WI38 (cell line): ENCODE measurements around the gene ABCA2.
"Not testable (repeated sequence)": the region's sequence is repeated elsewhere in the genome, so short reads cannot be mapped to it uniquely, and the experiment has no call there.

ENCODE experiments used
- H3K4me3 ChIP-seq: 2 replicates; pipeline ENCODE4 v1.5.1; 2011; ENCODE audit warnings: low read depth, mild to moderate bottlenecking, control low read depth, low read length
- TF ChIP-seq, protein P1 (sequence below): IDR thresholded peaks from 2 replicates; pipeline ENCODE4 v1.5.1; 2012; ENCODE audit warnings: low read depth, mild to moderate bottlenecking, control low read depth, low read length

ABCA2 gene

DNA sequence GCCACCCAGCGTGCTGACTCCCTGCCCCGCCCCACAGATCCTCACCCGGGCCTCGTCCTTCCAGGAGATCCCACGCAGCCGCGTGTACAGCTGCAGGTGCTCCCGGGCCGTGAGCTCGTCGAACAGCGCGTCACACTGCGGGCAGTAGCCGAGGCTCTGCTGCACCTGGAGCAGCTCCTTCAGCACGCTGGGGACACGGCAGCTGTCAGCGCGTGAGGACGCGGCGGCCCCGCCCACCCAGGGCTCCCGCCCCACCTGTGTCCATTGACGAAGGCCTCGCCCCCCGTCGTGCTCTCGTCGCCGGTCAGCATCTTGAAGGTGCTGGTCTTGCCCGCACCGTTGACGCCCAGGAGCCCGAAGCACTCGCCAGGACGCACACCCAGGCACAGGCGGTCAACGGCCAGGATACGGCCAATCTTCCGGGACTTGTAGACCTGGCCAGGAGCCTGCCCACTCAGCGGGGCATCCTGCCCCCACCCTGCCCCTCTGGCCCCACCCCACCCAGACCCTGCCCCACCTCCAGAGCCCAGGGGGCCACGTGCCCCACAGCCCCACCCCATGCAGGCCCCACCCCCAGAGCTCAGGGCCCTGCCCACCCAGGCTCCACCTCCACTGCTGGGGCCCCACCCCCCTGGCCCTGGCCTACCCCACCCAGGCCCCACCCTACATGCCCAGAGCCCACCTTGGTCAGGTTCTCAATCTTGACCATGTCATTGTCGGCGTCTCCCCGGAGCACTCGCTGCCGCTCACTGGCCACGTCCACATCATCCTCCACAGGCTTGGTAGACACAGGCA is 17.9 kb downstream of the ABCA2 start:
- TF ChIP-seq, protein P1, sequence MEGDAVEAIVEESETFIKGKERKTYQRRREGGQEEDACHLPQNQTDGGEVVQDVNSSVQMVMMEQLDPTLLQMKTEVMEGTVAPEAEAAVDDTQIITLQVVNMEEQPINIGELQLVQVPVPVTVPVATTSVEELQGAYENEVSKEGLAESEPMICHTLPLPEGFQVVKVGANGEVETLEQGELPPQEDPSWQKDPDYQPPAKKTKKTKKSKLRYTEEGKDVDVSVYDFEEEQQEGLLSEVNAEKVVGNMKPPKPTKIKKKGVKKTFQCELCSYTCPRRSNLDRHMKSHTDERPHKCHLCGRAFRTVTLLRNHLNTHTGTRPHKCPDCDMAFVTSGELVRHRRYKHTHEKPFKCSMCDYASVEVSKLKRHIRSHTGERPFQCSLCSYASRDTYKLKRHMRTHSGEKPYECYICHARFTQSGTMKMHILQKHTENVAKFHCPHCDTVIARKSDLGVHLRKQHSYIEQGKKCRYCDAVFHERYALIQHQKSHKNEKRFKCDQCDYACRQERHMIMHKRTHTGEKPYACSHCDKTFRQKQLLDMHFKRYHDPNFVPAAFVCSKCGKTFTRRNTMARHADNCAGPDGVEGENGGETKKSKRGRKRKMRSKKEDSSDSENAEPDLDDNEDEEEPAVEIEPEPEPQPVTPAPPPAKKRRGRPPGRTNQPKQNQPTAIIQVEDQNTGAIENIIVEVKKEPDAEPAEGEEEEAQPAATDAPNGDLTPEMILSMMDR: no peak
- H3K4me3 ChIP-seq: no peak overlapping the region

DNA sequence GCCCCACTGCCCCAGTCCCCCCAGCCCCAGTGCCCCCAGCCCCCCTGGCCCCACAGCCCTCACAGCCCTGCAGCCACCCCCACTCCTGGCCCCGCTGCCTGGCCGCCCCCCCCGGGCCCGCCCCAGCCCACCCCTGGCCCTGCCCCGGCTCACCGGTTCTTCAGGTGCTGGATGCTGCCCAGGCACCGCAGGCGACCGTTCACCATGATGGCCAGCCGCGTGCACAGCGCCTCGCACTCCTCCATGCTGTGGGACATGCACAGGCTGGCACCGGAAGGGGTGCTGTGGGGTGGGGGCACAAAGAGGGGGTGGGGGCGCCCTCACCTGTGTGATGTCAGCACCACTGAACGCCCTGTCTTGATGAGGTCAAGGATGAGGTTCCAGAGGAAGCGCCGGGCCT is 18.8 kb downstream of the ABCA2 start:
- TF ChIP-seq, protein P1: no peak
- no peak overlapping the region for H3K4me3 ChIP-seq

DNA sequence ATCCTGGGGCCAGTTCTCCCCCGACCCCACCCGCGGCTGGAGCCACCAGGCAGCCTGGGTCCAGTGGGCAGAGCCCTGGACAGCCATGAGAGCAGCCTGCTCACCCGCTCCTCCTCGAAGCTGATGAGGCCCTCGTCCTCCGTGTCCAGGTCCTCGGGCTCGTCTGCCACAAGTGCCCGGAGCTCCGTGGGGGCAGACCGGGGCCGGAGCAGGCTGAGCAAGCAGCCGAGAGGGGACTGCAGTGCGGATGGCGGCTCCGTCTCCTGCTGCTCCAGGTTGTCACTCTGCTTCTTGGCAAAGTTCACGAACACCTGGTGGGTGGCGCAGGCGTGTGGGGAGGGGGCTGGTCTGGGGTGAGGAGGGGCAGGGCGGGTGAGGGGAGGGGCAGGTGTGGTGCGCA is 19.7 kb downstream of the ABCA2 start:
- no peak overlapping the region for H3K4me3 ChIP-seq
- TF ChIP-seq, protein P1: no peak

DNA sequence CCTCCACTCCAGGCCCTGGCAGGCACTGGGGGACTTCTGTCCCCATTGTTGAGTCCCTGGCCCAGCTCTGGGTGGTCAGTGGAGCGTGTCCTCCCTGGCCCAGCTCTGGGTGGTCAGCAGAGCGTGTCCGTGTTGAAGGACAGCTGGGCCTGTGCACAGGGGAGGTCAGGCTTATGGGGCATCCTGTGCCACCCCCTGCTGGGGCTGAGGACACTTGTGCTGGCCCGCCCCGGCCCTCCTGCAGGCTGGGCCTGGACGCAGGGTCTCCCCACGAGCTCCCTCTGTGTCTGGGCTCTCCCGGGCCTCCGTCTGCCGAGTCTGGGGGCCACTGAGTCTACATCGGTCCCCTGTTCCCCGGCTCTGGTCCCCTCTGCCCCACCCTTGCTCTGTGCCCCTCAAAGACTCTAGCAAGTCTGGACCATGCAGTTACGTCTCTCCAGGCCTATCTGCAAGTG is 20.2 kb downstream of the ABCA2 start:
- no peak overlapping the region for H3K4me3 ChIP-seq
- TF ChIP-seq, protein P1: no peak

DNA sequence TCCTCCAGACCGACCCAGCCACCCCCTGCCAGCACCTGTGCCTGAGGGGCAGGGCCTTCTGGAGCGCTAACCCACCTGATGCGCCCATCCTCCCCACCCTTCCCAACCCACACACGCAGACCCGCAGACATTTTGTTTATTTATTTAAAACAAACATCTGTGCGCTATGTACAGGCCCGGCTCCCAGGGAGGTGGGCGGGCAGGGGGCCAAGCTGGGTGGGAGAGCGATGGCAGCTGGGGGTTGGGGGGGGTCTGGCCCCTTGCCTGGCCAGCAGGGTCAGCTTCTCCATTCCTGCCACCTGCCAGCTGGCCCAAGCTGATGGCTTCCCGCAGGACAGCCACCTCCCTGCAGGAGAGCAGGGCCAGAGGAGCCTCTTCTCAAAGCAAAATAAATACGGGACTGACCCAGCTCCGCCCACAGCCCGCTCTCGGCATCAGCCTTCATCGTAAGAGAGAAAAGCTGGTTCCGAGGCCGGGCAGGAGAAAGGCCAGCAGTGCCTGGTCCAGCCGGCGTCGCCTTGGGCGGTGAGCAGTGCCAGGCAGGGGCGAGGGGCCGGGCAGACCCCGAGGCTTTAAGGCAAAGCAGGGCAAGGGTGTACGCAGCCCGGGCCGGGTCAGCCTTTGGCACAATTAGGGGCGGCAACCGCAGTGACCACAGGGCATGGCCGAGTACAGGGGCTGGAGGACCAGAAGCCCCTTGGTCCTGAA is 20.8 kb downstream of the ABCA2 start:
- TF ChIP-seq, protein P1: no peak
- H3K4me3 ChIP-seq: no peak overlapping the region

DNA sequence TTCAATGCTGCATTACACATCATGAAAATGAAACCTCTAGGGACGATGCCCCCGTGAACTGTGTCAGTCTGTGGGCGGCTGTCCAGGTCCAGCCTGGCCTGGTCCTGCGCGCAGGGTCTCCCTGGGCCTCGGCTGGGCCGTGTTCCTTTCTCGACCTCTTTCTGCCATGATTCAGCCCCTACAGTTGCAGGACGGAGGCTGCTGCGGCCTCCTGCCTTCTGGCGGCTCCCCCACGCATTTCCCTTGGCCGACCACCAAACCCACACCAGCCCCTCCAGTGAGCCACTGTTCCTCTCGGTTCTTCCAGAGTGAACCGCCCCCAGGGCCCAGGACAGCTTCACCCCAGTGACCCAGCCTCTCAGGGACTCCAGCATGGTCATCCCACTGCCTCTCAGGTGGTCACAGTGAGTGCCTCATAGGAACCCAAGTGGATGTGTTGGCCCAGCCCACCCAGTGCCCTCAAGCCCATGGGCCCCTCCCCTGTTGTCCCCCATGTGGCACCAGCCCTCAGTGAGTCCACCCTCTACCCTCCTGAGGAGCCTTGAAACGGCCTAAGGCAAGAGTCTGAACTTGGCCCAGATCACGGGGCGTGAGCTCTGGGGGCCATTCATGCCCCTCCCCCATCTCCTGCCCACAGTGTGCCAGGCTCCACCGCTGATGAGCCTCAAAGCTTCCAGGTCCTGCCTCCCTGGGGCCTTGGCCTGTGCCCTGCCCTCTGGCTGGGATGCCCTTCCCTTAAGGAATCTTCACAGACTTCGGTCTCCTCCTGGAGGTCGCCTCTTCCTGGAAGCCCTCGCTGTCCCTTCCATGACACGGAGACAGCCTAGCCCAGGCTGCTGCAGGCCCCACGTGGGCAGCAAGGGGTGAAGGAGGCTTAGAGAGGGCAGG is 21.7 kb downstream of the ABCA2 start:
- TF ChIP-seq, protein P1: no peak

DNA sequence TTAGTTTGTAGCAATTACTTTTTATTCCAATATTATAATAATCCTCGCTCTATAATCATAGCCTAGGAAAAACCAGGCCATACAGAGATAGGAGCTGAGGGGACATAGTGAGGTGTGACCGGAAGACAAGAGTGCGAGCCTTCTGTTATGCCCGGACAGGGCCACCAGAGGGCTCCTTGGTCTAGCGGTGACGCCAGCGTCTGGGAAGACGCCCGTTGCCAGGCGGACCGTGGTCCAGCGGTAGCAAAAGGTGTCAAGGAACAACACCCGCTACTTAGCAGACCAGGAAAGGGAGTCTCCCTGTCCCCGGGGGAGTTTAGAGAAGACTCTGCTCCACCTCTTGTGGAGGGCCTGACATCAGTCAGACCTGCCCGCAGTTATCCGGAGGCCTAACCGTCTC is 23.8 kb downstream of the ABCA2 start:
- TF ChIP-seq, protein P1: peak; percentile 33; the same call in 1 of the 2 replicates
- not testable (repeated sequence) for H3K4me3 ChIP-seq

More for the DNA sequence above, 21.7 kb downstream of the ABCA2 start:
- no peak overlapping the region for H3K4me3 ChIP-seq
